Osteocyte (in vitro differentiated cells): Measurements from ENCODE around the gene RNU2-63P. TPM values are rescaled to one million over a fixed set of nuclear protein-coding genes. Genes with fewer than 3 reads are reported as not detected.
"Not testable (repeated sequence)": the region's sequence is repeated elsewhere in the genome, so short reads cannot be mapped to it uniquely, and the experiment has no call there.

Experiments
- DNase-seq: peaks from one replicate; pipeline ENCODE4 v3.0.0; 2021; ENCODE audit warnings: mixed read lengths; ENCODE audit not compliant: unreplicated experiment; ENCODE audit errors: extremely low spot score
- H3K27ac Mint-ChIP-seq: one replicate; pipeline ENCODE4 v1.8.0; 2021; ENCODE audit warnings: mild to moderate bottlenecking, mixed read lengths; ENCODE audit not compliant: unreplicated experiment
- H3K27me3 Mint-ChIP-seq: one replicate; pipeline ENCODE4 v1.8.0; 2021; ENCODE audit warnings: mixed read lengths; ENCODE audit not compliant: unreplicated experiment
- H3K36me3 Mint-ChIP-seq: one replicate; pipeline ENCODE4 v1.8.0; 2021; ENCODE audit warnings: mixed read lengths; ENCODE audit not compliant: unreplicated experiment
- H3K4me1 Mint-ChIP-seq: one replicate; pipeline ENCODE4 v1.8.0; 2021; ENCODE audit warnings: mixed read lengths; ENCODE audit not compliant: unreplicated experiment
- H3K4me3 Mint-ChIP-seq: one replicate; pipeline ENCODE4 v1.8.0; 2021; ENCODE audit warnings: mild to moderate bottlenecking, moderate library complexity, mixed read lengths; ENCODE audit not compliant: unreplicated experiment
- H3K9me3 Mint-ChIP-seq: one replicate; pipeline ENCODE4 v1.8.0; 2021; ENCODE audit warnings: mixed read lengths; ENCODE audit not compliant: unreplicated experiment
- CTCF ChIP-seq: fragments of 200-600 bp; sonication (generic); IDR thresholded peaks from 2 replicates; pipeline ENCODE4 v1.5.0; 2021; ENCODE audit warnings: antibody characterized with exemption, mild to moderate bottlenecking, moderate library complexity
- total RNA-seq: library from RNA; stranded (reverse); gene quantifications from 2 replicates; pipeline ENCODE4 v1.2.1, GENCODE V29; 2021

RNU2-63P gene
- total RNA-seq, 1 donor from 2014 or later = not detected

DNA sequence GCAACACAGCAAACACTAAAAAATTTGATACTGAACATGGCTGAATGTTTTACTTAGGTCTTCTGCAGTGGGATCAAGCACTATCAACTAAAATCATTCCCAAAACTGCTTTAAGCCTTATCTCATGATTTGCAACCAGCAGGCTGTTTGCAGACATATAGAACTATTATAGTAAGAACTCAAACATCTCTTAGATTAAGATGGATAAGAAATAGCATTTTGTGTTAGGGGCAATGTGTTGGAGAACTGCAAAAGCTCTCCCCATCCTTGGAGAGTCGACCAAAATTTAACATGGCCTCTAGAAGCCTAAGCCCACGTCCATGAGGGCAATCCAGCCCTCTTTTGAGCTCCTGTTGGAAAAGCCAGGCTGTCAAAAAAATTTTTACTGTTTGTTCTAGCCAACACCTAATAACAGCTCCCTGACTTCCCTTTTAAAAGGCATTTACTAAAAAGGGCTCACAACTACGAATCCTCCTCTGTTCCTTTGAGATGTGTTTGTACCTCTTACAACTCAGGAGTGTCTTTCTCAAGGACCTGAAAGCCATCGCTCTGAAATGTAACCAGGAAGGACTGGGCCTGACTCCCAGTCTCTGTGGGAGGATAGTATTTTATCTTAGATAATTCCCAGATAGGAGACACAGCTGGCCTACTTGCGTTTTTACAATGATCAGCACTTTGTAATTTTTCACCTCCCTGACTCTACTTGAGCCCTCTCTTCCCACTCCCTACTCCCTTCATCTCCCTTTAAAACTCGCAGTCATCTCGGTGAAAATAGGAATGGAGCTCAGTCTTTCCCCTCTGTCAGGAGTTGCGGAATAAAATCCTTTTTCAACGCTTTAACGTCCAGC lies 37.8 kb upstream of the RNU2-63P start:
- Mint-ChIP-seq H3K4me3 (peak overlapping the region; percentile 99), H3K27ac (peak overlapping the region; percentile 98), H3K4me1 (peaks cover 34% of the 10 kb centered on the region), H3K27me3 (no peaks in the 10 kb centered on the region), H3K36me3 (peaks cover 23% of the 10 kb centered on the region), H3K9me3 (no peaks in the 10 kb centered on the region)
- DNase-seq = no peak
- no peak for TF ChIP-seq CTCF

- peaks cover 34% of the 10 kb centered on the region for H3K4me1 Mint-ChIP-seq
- peak overlapping the region; percentile 98 for H3K27ac Mint-ChIP-seq
- H3K4me3 Mint-ChIP-seq = peak overlapping the region; percentile 99
- peaks cover 27% of the 10 kb centered on the region for H3K36me3 Mint-ChIP-seq
- no peaks in the 10 kb centered on the region for H3K27me3 Mint-ChIP-seq
- TF ChIP-seq CTCF = no peak
- no peaks in the 10 kb centered on the region for H3K9me3 Mint-ChIP-seq
- no peak for DNase-seq
These were observed 36.9 kb upstream of the RNU2-63P start for GRCh38 chr2:88053296-88053695.

DNA sequence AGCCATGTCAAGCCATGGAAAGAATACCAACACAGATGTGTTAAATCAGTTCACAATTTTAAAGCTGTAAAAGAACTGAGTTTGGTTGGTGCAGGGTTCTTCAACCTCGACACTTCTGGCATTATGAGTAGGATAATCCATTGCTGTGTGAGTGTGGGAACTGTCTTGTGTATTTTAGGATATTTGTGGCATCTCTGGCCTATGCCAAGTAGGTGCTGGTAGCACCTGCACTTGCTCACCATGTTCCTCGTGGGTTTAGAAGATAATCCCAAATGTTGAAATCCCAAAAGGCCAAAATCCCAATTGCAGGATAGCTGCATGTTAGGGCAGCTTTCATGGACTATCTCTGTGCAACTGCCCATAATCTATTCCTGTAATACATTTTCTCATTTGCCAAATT lies 35.4 kb upstream of the RNU2-63P start:
- Mint-ChIP-seq H3K27ac (no peak overlapping the region), H3K36me3 (peaks cover 27% of the 10 kb centered on the region), H3K4me1 (peaks cover 34% of the 10 kb centered on the region), H3K9me3 (no peaks in the 10 kb centered on the region), H3K4me3 (no peak overlapping the region), H3K27me3 (no peaks in the 10 kb centered on the region)
- no peak for TF ChIP-seq CTCF
- no peak for DNase-seq

DNA sequence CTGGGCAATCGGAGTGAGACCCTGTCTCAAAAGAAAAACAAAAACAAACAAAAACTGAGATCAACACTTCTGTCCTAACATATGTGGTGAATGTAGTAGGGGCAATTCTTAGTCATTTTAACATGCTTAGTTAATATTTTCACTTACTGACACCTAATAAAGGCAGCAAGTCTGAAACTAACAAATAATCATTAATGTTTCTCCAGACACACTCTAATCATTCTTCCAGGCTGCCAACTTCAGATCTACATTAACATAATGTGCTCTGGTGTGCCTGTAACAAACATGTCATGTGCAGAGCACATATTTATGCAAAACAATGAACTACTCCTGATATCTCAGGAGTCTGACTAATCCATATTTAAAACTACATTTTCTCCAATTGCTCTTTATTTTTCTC lies 33.3 kb upstream of the RNU2-63P start:
- Mint-ChIP-seq H3K9me3 (no peaks in the 10 kb centered on the region), H3K4me3 (no peak overlapping the region), H3K4me1 (peaks cover 26% of the 10 kb centered on the region), H3K36me3 (peaks cover 24% of the 10 kb centered on the region), H3K27ac (no peak overlapping the region), H3K27me3 (no peaks in the 10 kb centered on the region)
- no peak for DNase-seq
- TF ChIP-seq CTCF = no peak

DNA sequence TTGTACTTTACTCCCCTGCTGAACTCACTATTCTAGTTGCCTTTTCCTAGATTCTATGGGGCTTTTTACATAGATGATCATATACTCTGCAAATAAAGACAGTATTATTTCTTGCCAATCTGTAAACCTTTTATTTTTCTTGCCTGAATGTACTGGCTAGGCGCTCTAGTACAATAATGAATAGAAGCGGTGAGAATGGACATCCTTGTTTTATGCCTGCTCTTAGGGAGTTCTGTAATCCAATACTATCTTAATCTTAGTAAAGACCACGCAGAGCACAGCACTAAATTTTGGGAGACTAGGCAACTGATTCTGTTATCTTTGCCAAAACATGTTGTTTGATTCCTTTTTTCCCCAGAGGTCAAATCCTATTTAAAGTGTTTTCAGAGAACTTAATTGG lies 32.2 kb upstream of the RNU2-63P start:
- no peak overlapping the region for H3K27ac Mint-ChIP-seq
- no peak for TF ChIP-seq CTCF
- no peaks in the 10 kb centered on the region for H3K27me3 Mint-ChIP-seq

GRCh38 chr2:88045561-88045960 lies 29.2 kb upstream of the RNU2-63P start:
- H3K36me3 Mint-ChIP-seq = peaks cover 20% of the 10 kb centered on the region
- H3K27me3 Mint-ChIP-seq, H3K9me3 Mint-ChIP-seq, DNase-seq, H3K27ac Mint-ChIP-seq, H3K4me3 Mint-ChIP-seq: not testable (repeated sequence)
- H3K4me1 Mint-ChIP-seq = peaks cover 17% of the 10 kb centered on the region

More for the DNA sequence above, 32.2 kb upstream of the RNU2-63P start:
- Mint-ChIP-seq H3K4me3 (no peak overlapping the region), H3K9me3 (no peaks in the 10 kb centered on the region), H3K4me1 (peaks cover 18% of the 10 kb centered on the region), H3K36me3 (peaks cover 23% of the 10 kb centered on the region)
- no peak for DNase-seq
